DOHH2 (cell line): Measurements from ENCODE around the gene CTCF.

ENCODE experiments used
- EZH2phosphoT487 ChIP-seq: fragments of 200-600 bp; sonication (generic); IDR thresholded peaks from 2 replicates; pipeline ENCODE4 v1.6.1; 2017; ENCODE audit warnings: borderline replicate concordance, mild to moderate bottlenecking, antibody characterized with exemption, low read length, moderate library complexity, mixed read lengths
- TF ChIP-seq, protein P1 (sequence below): fragments of 200-600 bp; sonication (generic); IDR thresholded peaks from one replicate; pipeline ENCODE4 v1.5.1; 2014; ENCODE audit warnings: antibody characterized with exemption, mild to moderate bottlenecking, low read depth, low read length; ENCODE audit not compliant: poor library complexity, severe bottlenecking

DNA sequence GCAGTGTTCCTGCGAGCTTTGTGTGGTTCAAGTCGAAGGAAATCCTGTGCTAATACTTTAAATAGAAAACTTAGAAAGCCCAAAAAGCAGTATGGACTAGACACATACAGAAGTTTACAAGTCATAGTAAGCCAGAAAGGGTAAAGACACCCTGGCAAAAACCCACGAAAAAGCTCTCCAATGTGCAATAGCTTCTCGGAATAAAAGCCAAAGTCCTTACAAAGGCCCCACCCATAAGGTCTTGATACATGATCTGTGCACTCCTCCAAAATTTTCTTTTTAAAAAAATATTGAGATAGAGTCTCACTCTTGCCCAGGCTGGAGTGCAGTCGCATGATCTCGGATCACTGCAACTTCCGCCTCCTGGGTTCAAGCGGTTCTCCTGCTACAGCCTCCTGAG lies 114.6 kb downstream of the CTCF start:
- TF ChIP-seq, protein P1, sequence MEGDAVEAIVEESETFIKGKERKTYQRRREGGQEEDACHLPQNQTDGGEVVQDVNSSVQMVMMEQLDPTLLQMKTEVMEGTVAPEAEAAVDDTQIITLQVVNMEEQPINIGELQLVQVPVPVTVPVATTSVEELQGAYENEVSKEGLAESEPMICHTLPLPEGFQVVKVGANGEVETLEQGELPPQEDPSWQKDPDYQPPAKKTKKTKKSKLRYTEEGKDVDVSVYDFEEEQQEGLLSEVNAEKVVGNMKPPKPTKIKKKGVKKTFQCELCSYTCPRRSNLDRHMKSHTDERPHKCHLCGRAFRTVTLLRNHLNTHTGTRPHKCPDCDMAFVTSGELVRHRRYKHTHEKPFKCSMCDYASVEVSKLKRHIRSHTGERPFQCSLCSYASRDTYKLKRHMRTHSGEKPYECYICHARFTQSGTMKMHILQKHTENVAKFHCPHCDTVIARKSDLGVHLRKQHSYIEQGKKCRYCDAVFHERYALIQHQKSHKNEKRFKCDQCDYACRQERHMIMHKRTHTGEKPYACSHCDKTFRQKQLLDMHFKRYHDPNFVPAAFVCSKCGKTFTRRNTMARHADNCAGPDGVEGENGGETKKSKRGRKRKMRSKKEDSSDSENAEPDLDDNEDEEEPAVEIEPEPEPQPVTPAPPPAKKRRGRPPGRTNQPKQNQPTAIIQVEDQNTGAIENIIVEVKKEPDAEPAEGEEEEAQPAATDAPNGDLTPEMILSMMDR, result no peak
- TF ChIP-seq EZH2phosphoT487, result no peak
